DOHH2 (cell line): ENCODE measurements around the gene LPXN.

Source experiments
- H3F3A ChIP-seq: fragments of 200-600 bp; sonication (generic), shearing (Covaris generic); 2 replicates; pipeline ENCODE4 v1.6.0; 2016; ENCODE audit warnings: antibody characterized with exemption, mild to moderate bottlenecking; ENCODE audit not compliant: control insufficient read depth, insufficient read depth
- H3K27ac ChIP-seq: fragments of 200-600 bp; sonication (generic); 2 replicates; pipeline ENCODE4 v1.5.1; 2014; ENCODE audit warnings: low read depth, mild to moderate bottlenecking, low read length, moderate library complexity
- H3K27me3 ChIP-seq: fragments of 200-600 bp; sonication (generic); 2 replicates; pipeline ENCODE4 v1.6.1; 2014; ENCODE audit warnings: mild to moderate bottlenecking, low read length, mixed read lengths; ENCODE audit not compliant: control insufficient read depth
- H3K36me3 ChIP-seq: fragments of 200-600 bp; sonication (generic); 2 replicates; pipeline ENCODE4 v1.6.1; 2014; ENCODE audit warnings: mild to moderate bottlenecking, low read length, moderate library complexity, mixed read lengths; ENCODE audit not compliant: control insufficient read depth
- H3K4me1 ChIP-seq: fragments of 200-600 bp; sonication (generic); 2 replicates; pipeline ENCODE4 v1.6.1; 2014; ENCODE audit warnings: mild to moderate bottlenecking, low read length, mixed read lengths; ENCODE audit not compliant: control insufficient read depth
- H3K4me2 ChIP-seq: fragments of 200-600 bp; sonication (generic); 2 replicates; pipeline ENCODE4 v1.6.0; 2014; ENCODE audit warnings: mild to moderate bottlenecking, low read length, moderate library complexity
- H3K4me3 ChIP-seq: fragments of 200-600 bp; sonication (generic); 2 replicates; pipeline ENCODE4 v1.5.1; 2014; ENCODE audit warnings: mild to moderate bottlenecking, low read length, mixed read lengths
- H3K79me2 ChIP-seq: fragments of 200-600 bp; sonication (generic); 2 replicates; pipeline ENCODE4 v1.6.1; 2014; ENCODE audit warnings: mild to moderate bottlenecking, low read length, mixed read lengths; ENCODE audit not compliant: control insufficient read depth
- H3K9me2 ChIP-seq: fragments of 200-600 bp; sonication (generic); replicated peaks from 2 replicates; pipeline ENCODE4 v1.6.1; 2014; ENCODE audit warnings: mild to moderate bottlenecking, low read length, mixed read lengths; ENCODE audit not compliant: control insufficient read depth
- H3K9me3 ChIP-seq: fragments of 200-600 bp; sonication (generic); 2 replicates; pipeline ENCODE4 v1.6.1; 2014; ENCODE audit warnings: antibody characterized with exemption, low read length, mixed read lengths; ENCODE audit not compliant: control insufficient read depth, insufficient read depth
- H4K20me1 ChIP-seq: fragments of 200-600 bp; sonication (generic); 2 replicates; pipeline ENCODE4 v1.6.0; 2014; ENCODE audit warnings: low read depth, mild to moderate bottlenecking, antibody characterized with exemption, low read length, moderate library complexity; ENCODE audit not compliant: control insufficient read depth, insufficient read depth
- EZH2phosphoT487 ChIP-seq: fragments of 200-600 bp; sonication (generic); IDR thresholded peaks from 2 replicates; pipeline ENCODE4 v1.6.1; 2017; ENCODE audit warnings: borderline replicate concordance, mild to moderate bottlenecking, antibody characterized with exemption, low read length, moderate library complexity, mixed read lengths
- TF ChIP-seq, protein P1 (sequence below): fragments of 200-600 bp; sonication (generic); IDR thresholded peaks from one replicate; pipeline ENCODE4 v1.5.1; 2014; ENCODE audit warnings: antibody characterized with exemption, mild to moderate bottlenecking, low read depth, low read length; ENCODE audit not compliant: poor library complexity, severe bottlenecking

LPXN gene

DNA sequence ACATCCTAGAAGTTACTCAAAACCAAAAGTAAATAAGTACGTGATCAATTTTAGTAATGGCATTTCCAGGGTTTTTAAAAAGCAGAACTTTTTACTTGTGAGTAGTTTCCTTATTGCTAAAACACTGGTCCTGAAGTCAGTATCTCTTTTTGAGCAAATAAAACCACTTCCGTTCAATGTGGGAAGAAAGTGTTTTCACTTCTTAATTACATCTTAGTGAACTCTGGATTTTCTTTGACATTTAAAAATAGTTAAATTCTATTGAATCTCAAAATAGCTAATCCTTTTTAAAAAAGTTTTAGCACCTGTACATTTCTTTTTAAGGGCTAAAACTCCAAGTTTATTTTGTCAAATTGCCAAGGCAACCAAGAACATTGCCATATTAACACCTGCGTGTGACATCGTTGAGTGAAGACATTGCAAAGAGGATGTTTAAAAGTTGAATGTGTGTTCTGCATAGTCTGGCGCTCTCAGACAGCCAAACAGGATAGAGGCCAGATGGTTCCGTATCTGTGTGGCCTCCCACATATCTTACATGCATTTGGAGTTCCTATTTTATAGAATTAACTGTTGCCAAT is 50.5 kb downstream of the LPXN start:
- H3K79me2 ChIP-seq: no peaks in the 10 kb centered on the region
- TF ChIP-seq EZH2phosphoT487: no peak
- TF ChIP-seq, protein P1, sequence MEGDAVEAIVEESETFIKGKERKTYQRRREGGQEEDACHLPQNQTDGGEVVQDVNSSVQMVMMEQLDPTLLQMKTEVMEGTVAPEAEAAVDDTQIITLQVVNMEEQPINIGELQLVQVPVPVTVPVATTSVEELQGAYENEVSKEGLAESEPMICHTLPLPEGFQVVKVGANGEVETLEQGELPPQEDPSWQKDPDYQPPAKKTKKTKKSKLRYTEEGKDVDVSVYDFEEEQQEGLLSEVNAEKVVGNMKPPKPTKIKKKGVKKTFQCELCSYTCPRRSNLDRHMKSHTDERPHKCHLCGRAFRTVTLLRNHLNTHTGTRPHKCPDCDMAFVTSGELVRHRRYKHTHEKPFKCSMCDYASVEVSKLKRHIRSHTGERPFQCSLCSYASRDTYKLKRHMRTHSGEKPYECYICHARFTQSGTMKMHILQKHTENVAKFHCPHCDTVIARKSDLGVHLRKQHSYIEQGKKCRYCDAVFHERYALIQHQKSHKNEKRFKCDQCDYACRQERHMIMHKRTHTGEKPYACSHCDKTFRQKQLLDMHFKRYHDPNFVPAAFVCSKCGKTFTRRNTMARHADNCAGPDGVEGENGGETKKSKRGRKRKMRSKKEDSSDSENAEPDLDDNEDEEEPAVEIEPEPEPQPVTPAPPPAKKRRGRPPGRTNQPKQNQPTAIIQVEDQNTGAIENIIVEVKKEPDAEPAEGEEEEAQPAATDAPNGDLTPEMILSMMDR: no peak
- no peaks in the 10 kb centered on the region for H3K9me3 ChIP-seq
- peaks cover 21% of the 10 kb centered on the region; the same call in 1 of the 2 replicates for H4K20me1 ChIP-seq
- peaks cover 46% of the 10 kb centered on the region for H3K4me1 ChIP-seq
- H3K27ac ChIP-seq: peak overlapping the region; percentile 89
- H3K4me3 ChIP-seq: peak overlapping the region; percentile 45
- no peaks in the 10 kb centered on the region for H3K9me2 ChIP-seq
- peak overlapping the region; percentile 63 for H3K4me2 ChIP-seq
- H3K36me3 ChIP-seq: peaks cover 41% of the 10 kb centered on the region
- H3F3A ChIP-seq: peaks cover 33% of the 10 kb centered on the region
- H3K27me3 ChIP-seq: no peaks in the 10 kb centered on the region

DNA sequence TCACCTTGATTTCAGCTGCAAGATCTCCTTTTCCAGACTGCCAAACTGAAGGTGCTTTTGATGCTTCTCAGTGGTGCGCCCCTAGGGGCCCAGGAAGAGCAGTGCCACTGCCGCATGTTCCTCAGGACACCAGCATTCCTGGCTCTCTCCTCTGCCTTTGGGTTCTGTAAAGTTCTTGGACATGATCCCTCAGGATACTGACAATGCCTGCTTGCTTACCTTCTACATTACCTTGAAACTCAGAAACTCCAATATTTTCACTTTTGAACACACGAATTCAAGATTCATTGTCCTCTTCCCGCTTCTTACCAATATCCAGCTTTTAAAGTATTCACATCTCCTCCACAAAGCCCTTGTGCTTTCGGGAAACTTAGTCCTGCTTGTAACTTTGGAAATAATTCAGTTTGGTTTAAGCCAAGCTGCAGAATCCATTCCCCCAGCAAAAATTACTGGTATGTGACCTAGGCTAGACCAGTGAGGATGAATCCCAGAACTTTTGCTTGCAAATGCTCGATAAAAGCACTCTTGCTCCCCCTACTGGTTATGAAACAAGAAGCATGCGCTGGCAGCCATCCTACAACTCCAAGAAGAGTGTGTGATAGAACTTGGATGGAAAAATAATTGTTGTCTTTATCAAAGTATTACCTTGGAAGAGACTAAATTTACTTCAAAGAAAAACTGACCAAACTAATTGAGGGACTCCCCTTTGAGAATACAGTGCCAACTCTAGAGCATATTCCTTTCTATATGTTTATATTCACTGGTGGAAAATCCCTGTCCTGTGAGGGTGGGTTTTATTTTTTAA is 51.2 kb downstream of the LPXN start:
- peak overlapping the region; percentile 34 for H3K4me3 ChIP-seq
- peak overlapping the region; percentile 89 for H3K27ac ChIP-seq
- no peaks in the 10 kb centered on the region for H3K9me2 ChIP-seq

DNA sequence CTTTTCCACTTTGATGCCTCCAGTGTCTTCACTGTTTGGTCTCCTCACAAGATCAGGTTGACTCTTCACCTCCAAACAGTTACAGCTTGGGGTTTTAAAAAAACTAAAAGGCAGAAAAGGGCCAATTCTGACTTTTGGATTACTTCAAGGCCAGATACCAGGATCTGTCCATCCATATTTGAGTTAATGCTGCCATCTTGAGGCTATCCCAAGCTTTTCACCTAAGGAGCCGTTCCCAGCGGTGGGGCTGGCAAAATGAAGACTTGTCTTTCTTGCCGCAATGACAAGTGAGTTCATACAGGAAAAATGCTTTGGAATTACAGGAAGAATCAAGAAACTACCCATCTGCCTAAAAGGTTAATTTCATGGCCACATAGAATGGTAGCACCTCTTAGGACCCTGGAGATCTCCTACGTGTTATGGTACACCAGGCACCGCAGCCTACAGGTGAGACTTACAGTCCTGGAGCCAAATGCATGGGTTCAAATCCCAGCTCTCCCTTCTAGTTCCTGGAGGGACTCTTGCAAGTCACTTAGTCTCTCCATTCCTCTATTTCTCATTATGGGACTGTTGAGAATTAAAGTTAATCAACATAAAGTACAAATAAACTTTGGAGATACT is 61.8 kb downstream of the LPXN start:
- H3K79me2 ChIP-seq: no peaks in the 10 kb centered on the region
- TF ChIP-seq EZH2phosphoT487: no peak
- TF ChIP-seq, protein P1: peak; percentile 57
- H3K27ac ChIP-seq: no peak overlapping the region
- no peaks in the 10 kb centered on the region for H3K9me3 ChIP-seq
- no peaks in the 10 kb centered on the region for H3K9me2 ChIP-seq
- H3K4me2 ChIP-seq: no peak overlapping the region
- no peak overlapping the region for H3K4me3 ChIP-seq
- peaks cover 3% of the 10 kb centered on the region; the same call in 1 of the 2 replicates for H3K27me3 ChIP-seq
- no peaks in the 10 kb centered on the region for H3F3A ChIP-seq
- H3K36me3 ChIP-seq: no peaks in the 10 kb centered on the region
- no peaks in the 10 kb centered on the region for H4K20me1 ChIP-seq
- no peaks in the 10 kb centered on the region for H3K4me1 ChIP-seq

More for the DNA sequence above, 51.2 kb downstream of the LPXN start:
- Histone ChIP-seq H3K36me3 (peaks cover 35% of the 10 kb centered on the region), H3K4me2 (peak overlapping the region; percentile 54), H3K9me3 (no peaks in the 10 kb centered on the region), H3K27me3 (no peaks in the 10 kb centered on the region), H3K4me1 (peaks cover 46% of the 10 kb centered on the region), H3K79me2 (no peaks in the 10 kb centered on the region), H4K20me1 (peaks cover 21% of the 10 kb centered on the region; the same call in 1 of the 2 replicates), H3F3A (peaks cover 33% of the 10 kb centered on the region)
- no peak for TF ChIP-seq EZH2phosphoT487
- TF ChIP-seq, protein P1: peak; percentile 96
